Limb (tissue), 2 donors: ENCODE data around the gene PTPN22.
A peak's percentile ranks its signal among the peaks of the same experiment; 100 is the strongest.
"Not testable (repeated sequence)": the region's sequence is repeated elsewhere in the genome, so short reads cannot be mapped to it uniquely, and the experiment has no call there.

Experiments used
- DNase-seq, 2 donors: peaks; one replicate each; pipeline ENCODE4 v3.0.0-alpha.2; 2016; ENCODE audit errors: extremely low spot score in 2 of 2

The PTPN22 gene

GRCh38 chr1:113852694-113853093 lies 18.8 kb downstream of the PTPN22 start:
- not testable (repeated sequence) for DNase-seq

- no peak for DNase-seq
Observed at GRCh38 chr1:113850127-113850796, 21.2 kb downstream of the PTPN22 start.

- DNase-seq = no peak
Observed at GRCh38 chr1:113849072-113849471, 22.4 kb downstream of the PTPN22 start.

GRCh38 chr1:113846391-113847035 lies 25.0 kb downstream of the PTPN22 start:
- DNase-seq = no peak

- no peak for DNase-seq
Observed at GRCh38 chr1:113836534-113836933, 35.0 kb downstream of the PTPN22 start.

- DNase-seq = peak in 1 of 2 donors; percentile 48
Observed at GRCh38 chr1:113835686-113836290, 35.7 kb downstream of the PTPN22 start.

- no peak for DNase-seq
Observed at GRCh38 chr1:113834716-113835115, 36.8 kb downstream of the PTPN22 start.

GRCh38 chr1:113830039-113830438 lies 41.5 kb downstream of the PTPN22 start:
- no peak for DNase-seq

GRCh38 chr1:113821916-113822315 lies 49.6 kb downstream of the PTPN22 start:
- DNase-seq = no peak

GRCh38 chr1:113818578-113818977 lies 52.9 kb downstream of the PTPN22 start:
- no peak for DNase-seq

- no peak for DNase-seq
Observed at GRCh38 chr1:113813218-113813617, 58.3 kb downstream of the PTPN22 start.

- peak in 1 of 2 donors; percentile 39 for DNase-seq
Observed at GRCh38 chr1:113812661-113813135, 58.8 kb downstream of the PTPN22 start.

GRCh38 chr1:113811888-113812660 lies 59.4 kb downstream of the PTPN22 start, which contains the start of gene RSBN1:
Gene RSBN1, minus strand, starts transcription at chr1:113812476. Its CDS starts 64 bp downstream, at chr1:113812412.
- peak; percentile 98 to 99 for DNase-seq

GRCh38 chr1:113811156-113811887 lies 60.2 kb downstream of the PTPN22 start:
- DNase-seq = peak in 1 of 2 donors; percentile 19

- no peak for DNase-seq
Observed at GRCh38 chr1:113809670-113810602, 61.6 kb downstream of the PTPN22 start.

GRCh38 chr1:113808450-113809195 lies 62.9 kb downstream of the PTPN22 start:
- DNase-seq = no peak

- DNase-seq = no peak
Observed at GRCh38 chr1:113805639-113806038, 65.9 kb downstream of the PTPN22 start.

- DNase-seq = no peak
Observed at GRCh38 chr1:113805256-113805531, 66.3 kb downstream of the PTPN22 start.
